Cardiac fibroblast (primary cell): ENCODE measurements around the gene CACNA1F.
A peak's percentile ranks its signal among the peaks of the same experiment; 100 is the strongest.

Experiments
- DNase-seq, 2 donors: peaks; one replicate each; pipeline versions ENCODE4 v3.0.0 to v3.0.0-alpha.2; 2010; ENCODE audit warnings: low read depth in 2 of 2
- H3K4me3 ChIP-seq, 2 donors: replicated peaks in 1 of 2; 1 replicate in 1 of 2; 2 replicates in 1 of 2; pipeline ENCODE4 v1.5.1; 2011; ENCODE audit warnings: low read depth in 2 of 2, low read length in 2 of 2, mild to moderate bottlenecking in 2 of 2, moderate library complexity in 1 of 2
- CTCF ChIP-seq: IDR thresholded peaks from one replicate; pipeline ENCODE4 v1.5.1; 2011; ENCODE audit warnings: low read depth, mild to moderate bottlenecking, low read length, inconsistent platforms

The CACNA1F gene

GRCh38 chrX:49193542-49193964, 39.6 kb downstream of the CACNA1F start:
- no peak overlapping the region for H3K4me3 ChIP-seq
- no peak for DNase-seq
- TF ChIP-seq CTCF, result no peak

DNA sequence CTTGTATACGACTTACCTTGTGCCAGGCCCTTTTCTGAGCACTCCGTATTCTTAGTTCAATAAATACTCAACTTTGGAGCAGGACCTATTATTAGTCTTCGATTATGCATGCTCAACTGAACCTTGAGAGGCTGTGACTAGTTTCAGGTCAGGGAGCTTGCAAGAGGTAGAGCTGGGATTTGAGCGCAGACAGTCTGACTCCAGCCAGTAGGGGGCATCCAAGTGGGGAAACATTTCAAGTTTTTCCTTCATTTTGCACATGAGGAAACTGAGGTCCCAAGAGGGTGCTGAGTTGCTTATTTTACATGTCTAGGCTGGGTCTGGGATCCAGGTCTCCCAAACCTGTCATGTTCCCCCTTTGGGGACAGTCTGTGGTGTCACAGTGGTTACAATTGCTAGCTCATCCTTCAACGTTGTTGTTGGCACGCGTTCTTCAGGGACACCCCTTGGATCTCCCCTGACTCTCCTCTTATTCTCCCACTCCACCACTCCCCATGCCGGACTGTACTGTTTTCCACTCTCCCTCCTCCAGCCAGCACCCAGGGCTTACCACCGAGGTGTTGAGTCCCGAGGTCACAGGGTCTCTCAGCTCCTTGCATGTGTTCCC, 40.3 kb downstream of the CACNA1F start:
- peak; percentile 63 for TF ChIP-seq CTCF
- no peak overlapping the region for H3K4me3 ChIP-seq
- DNase-seq, result peak; percentile 53 to 54

DNA sequence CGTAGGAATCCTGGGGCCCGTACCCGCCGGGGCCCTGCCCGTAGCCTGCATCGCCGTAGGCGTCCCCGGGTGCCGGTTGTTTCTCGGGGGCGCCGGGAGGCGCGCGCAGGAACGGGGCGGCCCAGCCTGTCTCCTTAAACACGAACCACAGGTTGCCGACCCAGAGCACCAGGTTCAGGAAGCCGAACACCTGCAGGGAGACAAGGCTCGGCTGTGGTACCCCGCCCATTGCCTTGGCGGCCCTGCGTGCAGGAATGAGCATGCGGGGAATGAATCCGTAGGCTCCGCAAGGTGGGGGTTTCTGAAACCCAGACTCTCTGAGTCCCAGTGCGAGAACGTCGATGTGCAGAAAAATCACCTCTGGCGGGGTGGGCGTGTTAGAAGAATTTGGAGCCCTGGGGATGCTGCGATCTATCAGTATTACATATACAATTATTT, 41.5 kb downstream of the CACNA1F start:
- peak overlapping the region; percentile 58 to 70 for H3K4me3 ChIP-seq
- DNase-seq, result no peak
- TF ChIP-seq CTCF, result no peak

GRCh38 chrX:49190821-49191573, 42.1 kb downstream of the CACNA1F start:
- DNase-seq, result peak; percentile 99 to 100
- no peak for TF ChIP-seq CTCF
- peak overlapping the region; percentile 58 to 70 for H3K4me3 ChIP-seq

DNA sequence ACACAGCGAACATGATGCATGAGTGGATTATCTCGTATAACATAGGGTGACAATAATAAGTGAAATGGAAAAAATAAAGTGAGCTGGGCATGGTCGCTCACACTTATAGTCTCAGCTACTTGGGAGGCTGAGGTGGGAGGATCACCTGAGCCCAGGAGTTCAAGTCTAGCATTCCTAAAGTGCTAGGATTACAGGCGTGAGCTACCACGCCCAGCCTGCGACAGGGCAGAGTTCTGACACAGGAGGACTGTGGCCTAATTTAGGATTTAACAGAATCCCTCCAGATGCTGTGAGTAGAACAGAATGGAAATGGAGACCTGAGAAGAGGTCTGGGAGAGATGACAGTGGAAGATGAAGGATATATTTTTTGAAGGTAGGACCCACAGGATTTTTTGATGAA, 43.5 kb downstream of the CACNA1F start:
- no peak for DNase-seq
- TF ChIP-seq CTCF, result no peak
- H3K4me3 ChIP-seq, result peak overlapping the region in 1 of 2 donors; percentile 28

DNA sequence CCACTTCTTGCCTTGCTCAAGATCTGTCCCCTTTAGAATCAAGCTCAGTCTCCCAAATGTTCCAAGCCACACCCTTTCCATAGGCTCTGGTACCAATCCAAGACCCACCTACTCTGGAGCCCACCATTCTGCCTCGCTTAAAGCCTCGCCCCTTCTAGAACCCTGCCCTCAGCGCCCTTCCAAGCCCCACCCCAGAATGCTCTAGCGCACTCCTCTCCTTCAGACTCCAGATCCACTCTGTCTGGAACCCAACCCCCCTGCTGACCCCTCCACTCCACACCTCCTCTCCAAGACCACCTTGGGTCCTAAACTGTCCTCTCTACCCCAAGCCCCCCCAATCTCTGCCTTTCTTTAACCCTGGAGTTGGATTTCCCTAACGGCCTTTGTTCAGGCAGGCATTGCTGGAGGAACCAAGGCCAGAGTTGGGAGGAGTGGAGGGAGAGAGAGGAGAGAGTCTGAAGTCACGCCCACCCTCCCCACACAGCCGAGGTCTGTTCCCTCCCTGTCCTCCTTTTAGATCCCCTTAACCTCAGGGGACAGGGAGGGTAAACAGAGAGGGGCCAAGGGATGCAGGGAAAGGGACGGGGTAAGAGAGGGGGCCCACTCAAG, 44.6 kb downstream of the CACNA1F start:
- no peak overlapping the region for H3K4me3 ChIP-seq
- no peak for DNase-seq
- TF ChIP-seq CTCF, result no peak
